Sigmoid colon (tissue), 7 donors: ENCODE data around the gene MCF2L. TPM values are rescaled to one million over a fixed set of nuclear protein-coding genes. Genes with fewer than 3 reads are reported as not detected.

Source experiments
- DNase-seq: peaks from one replicate; pipeline ENCODE4 v3.0.0-alpha.2; 2019
- H3K27ac ChIP-seq, 4 donors: fragments of 200-600 bp; sonication (generic); one replicate each; pipeline ENCODE4 v1.5.1; 2016 to 2019; ENCODE audit warnings: mild to moderate bottlenecking in 1 of 4
- H3K27me3 ChIP-seq, 3 donors: fragments of 200-600 bp; sonication (generic); one replicate each; pipeline ENCODE4 v1.5.1; 2019; ENCODE audit warnings: mild to moderate bottlenecking in 1 of 3
- H3K36me3 ChIP-seq, 4 donors: fragments of 200-600 bp; sonication (generic); one replicate each; pipeline ENCODE4 v1.5.1; 2016 to 2019
- H3K4me1 ChIP-seq, 4 donors: fragments of 200-600 bp; sonication (generic); one replicate each; pipeline ENCODE4 v1.5.1; 2017 to 2019
- H3K4me3 ChIP-seq, 4 donors: fragments of 200-600 bp; sonication (generic); one replicate each; pipeline ENCODE4 v1.5.1; 2017 to 2019; ENCODE audit warnings: mild to moderate bottlenecking in 2 of 4, moderate library complexity in 1 of 4
- H3K9me3 ChIP-seq, 4 donors: fragments of 200-600 bp in 3 of 4; sonication (generic) in 3 of 4; one replicate each; pipeline versions ENCODE4 v1.5.1 to v1.6.1; 2013 to 2019
- EP300 ChIP-seq, 4 donors: sonication (generic); formaldehyde crosslinking; IDR thresholded peaks; one replicate each; pipeline ENCODE4 v1.6.1; 2017; ENCODE audit warnings: antibody characterized with exemption in 4 of 4
- POLR2A ChIP-seq, 2 donors: fragments of 450-650 bp; IDR thresholded peaks; one replicate each; pipeline ENCODE4 v1.6.1; 2016; ENCODE audit warnings: antibody characterized with exemption in 2 of 2, mild to moderate bottlenecking in 2 of 2, moderate library complexity in 2 of 2
- POLR2AphosphoS5 ChIP-seq, 4 donors: sonication (generic); formaldehyde crosslinking; IDR thresholded peaks; one replicate each; pipeline ENCODE4 v1.6.1; 2017; ENCODE audit warnings: antibody characterized with exemption in 4 of 4
- WGBS, 2 donors: extraction: QIAGEN DNeasy Blood & Tissue Kit; methylation state at CpG; one replicate each; pipeline ENCODE4 v1.1.7; 2013; 5-methylcytosine and 5-hydroxymethylcytosine counted together
- intact Hi-C: fragments of 100-400 bp; cut with DNase I; formaldehyde crosslinking; loops from one replicate; pipeline ENCODE4 v1.15.1; 2023
- polyA plus RNA-seq, 3 donors: library from polyadenylated mRNA; stranded (reverse); fragments of 200-250 nt; gene quantifications; one replicate each; pipeline ENCODE4 v1.2.3, GENCODE V29; 2013
- total RNA-seq, 4 donors: library from RNA; depleted of rRNA; stranded (reverse); fragments of >200 nt; gene quantifications; one replicate each; pipeline ENCODE4 v1.1.0, GENCODE V29; 2016
- TF ChIP-seq, protein P1 (sequence below), 4 experiments: fragments of 450-650 bp in 3 of 4; fragments of 200-600 bp in 1 of 4; IDR thresholded peaks; one replicate each; pipeline ENCODE4 v1.5.1; 2016 to 2019; ENCODE audit warnings: antibody characterized with exemption in 4 of 4, mild to moderate bottlenecking in 3 of 4, moderate library complexity in 2 of 4
- donor health status: healthy with polysubstance abuse.
- donor health status: Bipolar disorder and iron deficiency.
- donor health status: healthy.

MCF2L gene
- total and polyA plus RNA-seq, 7 donors, result 7.5 to 59.9 (median 20.2) TPM

DNA sequence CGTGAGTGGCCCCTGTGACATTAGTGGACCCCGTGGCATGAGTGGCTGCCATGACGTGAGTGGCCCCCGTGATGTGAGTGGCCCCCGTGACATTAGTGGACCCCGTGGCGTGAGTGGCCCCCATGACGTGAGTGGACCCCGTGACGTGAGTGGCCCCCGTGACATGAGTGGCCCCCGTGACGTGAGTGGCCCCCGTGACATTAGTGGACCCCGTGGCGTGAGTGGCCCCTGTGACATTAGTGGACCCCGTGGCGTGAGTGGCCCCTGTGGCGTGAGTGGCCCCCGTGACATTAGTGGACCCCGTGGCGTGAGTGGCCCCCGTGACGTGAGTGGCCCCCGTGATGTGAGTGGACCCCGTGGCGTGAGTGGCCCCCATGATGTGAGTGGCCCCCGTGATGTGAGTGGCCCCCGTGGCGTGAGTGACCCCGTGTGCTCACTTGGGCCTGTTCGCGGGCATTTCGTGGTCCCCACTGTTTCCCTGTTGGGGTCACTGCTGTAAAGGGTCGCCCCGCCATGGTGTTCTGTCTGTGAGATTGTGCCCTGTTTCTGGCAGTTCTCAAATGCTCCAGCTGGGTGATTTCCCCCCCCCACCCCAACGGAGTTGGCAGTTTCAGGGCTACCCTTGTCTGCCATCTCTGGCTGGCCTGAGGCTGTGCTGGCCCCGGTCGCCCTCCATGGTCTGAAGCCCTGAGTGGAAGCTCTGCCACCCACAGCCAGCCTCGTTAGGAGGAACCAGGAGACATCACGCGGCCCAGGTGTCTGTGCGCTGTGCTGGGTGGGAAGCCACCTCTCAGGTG lies 64.2 kb downstream of the MCF2L start:
- no peak for DNase-seq
- peaks cover 0 to 24% (median 0%) of the 10 kb centered on the region in 3 donors for H3K27me3 ChIP-seq
- H3K36me3 ChIP-seq, result no peaks in the 10 kb centered on the region
- H3K27ac ChIP-seq, result no peak overlapping the region
- no peak for TF ChIP-seq EP300 (IDR thresholded peaks at IDR 0.05)
- TF ChIP-seq POLR2A (IDR thresholded peaks at IDR 0.05), result no peak
- TF ChIP-seq, protein P1, sequence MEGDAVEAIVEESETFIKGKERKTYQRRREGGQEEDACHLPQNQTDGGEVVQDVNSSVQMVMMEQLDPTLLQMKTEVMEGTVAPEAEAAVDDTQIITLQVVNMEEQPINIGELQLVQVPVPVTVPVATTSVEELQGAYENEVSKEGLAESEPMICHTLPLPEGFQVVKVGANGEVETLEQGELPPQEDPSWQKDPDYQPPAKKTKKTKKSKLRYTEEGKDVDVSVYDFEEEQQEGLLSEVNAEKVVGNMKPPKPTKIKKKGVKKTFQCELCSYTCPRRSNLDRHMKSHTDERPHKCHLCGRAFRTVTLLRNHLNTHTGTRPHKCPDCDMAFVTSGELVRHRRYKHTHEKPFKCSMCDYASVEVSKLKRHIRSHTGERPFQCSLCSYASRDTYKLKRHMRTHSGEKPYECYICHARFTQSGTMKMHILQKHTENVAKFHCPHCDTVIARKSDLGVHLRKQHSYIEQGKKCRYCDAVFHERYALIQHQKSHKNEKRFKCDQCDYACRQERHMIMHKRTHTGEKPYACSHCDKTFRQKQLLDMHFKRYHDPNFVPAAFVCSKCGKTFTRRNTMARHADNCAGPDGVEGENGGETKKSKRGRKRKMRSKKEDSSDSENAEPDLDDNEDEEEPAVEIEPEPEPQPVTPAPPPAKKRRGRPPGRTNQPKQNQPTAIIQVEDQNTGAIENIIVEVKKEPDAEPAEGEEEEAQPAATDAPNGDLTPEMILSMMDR (IDR thresholded peaks at IDR 0.05), result no peak
- TF ChIP-seq POLR2AphosphoS5 (IDR thresholded peaks at IDR 0.05), result no peak
- 92 to 97% methylated on average over 43 of the region's 43 CpGs for WGBS, 2 donors
- H3K9me3 ChIP-seq, result no peaks in the 10 kb centered on the region
- H3K4me1 ChIP-seq, result peaks cover 0 to 8% (median 1%) of the 10 kb centered on the region in 4 donors
- H3K4me3 ChIP-seq, result no peak overlapping the region
- intact Hi-C loops, result loop anchor here (10.0 kb wide), 1 partner anchor 362 kb away; no protein-coding TSS in a partner anchor

DNA sequence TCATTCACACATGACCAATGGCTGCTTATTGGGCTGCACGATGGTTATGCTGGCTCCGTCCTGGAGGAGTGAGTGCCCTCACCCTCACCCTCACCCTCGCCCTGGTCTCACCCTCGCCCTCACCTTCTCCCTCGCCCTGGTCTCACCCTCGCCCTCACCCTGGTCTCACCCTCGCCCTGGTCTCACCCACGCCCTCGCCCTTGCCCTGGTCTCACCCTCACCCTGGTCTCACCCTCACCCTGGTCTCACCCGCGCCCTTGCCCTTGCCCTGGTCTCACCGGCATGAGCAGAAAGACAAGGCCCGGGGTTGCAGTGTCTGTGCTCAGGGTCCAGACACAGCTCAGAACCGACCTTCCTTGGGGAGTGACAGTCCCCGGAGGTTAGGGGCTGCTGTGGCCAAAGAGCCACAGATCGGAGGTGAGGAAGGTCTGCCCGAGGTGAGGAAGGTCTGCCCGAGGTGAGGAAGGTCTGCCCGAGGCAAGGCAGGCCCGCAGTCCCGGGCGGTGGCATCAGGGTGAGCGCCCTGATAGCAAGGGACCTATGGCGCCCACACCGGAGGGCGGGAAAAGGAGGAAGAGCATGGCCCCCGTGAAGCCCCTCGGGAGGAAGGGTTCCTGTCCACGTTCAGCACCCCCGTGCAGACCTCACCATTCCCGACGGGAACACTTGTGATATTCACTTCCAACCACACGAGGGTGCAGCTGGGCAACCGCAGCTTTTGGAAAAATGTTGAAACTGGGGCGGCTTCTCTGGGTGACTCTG lies 65.6 kb downstream of the MCF2L start:
- Histone ChIP-seq H3K27ac (no peak overlapping the region), H3K27me3 (peaks cover 0 to 20% (median 0%) of the 10 kb centered on the region in 3 donors), H3K4me1 (peaks cover 0 to 8% (median 1%) of the 10 kb centered on the region in 4 donors), H3K9me3 (no peaks in the 10 kb centered on the region), H3K4me3 (no peak overlapping the region), H3K36me3 (no peaks in the 10 kb centered on the region)
- intact Hi-C loops, result loop anchor here (5.0 to 10.0 kb wide), 2 partner anchors 118 to 360 kb away; no protein-coding TSS in a partner anchor
- WGBS, 2 donors, result 66 to 79% methylated on average over 35 of the region's 35 CpGs
- TF ChIP-seq EP300 (IDR thresholded peaks at IDR 0.05), result no peak
- TF ChIP-seq, protein P1 (IDR thresholded peaks at IDR 0.05), result peak; percentile 24 to 70 (median 59)
- no peak for DNase-seq

DNA sequence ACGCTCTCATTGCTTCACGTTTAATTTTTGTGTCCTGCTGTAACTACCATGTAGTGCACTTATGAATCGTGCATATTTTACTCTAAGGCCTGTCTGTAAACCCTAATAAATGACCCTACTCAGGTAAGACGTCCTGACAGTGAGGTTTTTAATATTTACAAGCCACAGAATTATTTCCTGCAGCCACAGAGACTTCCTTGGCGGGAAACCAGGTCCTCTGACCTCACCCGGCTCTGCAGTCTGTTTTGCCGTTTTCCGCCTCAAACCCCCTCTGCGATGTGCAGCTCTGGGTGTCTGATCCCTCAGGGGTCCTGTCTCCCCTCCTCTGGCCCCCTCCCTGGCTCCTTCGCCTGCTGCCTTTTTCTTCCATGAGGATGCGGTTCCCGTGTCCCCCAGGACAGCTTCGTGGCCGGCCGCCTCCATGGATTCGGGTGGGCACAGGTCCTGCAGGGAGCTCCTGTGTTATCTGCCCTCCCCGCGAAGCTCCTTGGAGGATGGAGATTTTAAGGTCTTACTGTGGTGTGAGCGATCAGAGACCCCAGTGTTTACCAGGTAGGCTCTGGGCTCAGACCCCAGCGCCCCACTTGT lies 66.3 kb downstream of the MCF2L start:
- H3K27me3 ChIP-seq, result peaks cover 0 to 14% (median 0%) of the 10 kb centered on the region in 3 donors
- no peak overlapping the region for H3K4me3 ChIP-seq
- peaks cover 0 to 8% (median 1%) of the 10 kb centered on the region in 4 donors for H3K4me1 ChIP-seq
- no peaks in the 10 kb centered on the region for H3K9me3 ChIP-seq
- no peak overlapping the region for H3K27ac ChIP-seq
- WGBS, 2 donors, result 63 to 68% methylated on average over 20 of the region's 20 CpGs
- TF ChIP-seq POLR2AphosphoS5 (IDR thresholded peaks at IDR 0.05) (no peak), EP300 (IDR thresholded peaks at IDR 0.05) (no peak), POLR2A (IDR thresholded peaks at IDR 0.05) (no peak)
- TF ChIP-seq, protein P1 (IDR thresholded peaks at IDR 0.05), result no peak
- no peak for DNase-seq
- intact Hi-C loops, result loop anchor here (5.0 to 10.0 kb wide), 2 partner anchors 117 to 359 kb away; no protein-coding TSS in a partner anchor
- H3K36me3 ChIP-seq, result no peaks in the 10 kb centered on the region

DNA sequence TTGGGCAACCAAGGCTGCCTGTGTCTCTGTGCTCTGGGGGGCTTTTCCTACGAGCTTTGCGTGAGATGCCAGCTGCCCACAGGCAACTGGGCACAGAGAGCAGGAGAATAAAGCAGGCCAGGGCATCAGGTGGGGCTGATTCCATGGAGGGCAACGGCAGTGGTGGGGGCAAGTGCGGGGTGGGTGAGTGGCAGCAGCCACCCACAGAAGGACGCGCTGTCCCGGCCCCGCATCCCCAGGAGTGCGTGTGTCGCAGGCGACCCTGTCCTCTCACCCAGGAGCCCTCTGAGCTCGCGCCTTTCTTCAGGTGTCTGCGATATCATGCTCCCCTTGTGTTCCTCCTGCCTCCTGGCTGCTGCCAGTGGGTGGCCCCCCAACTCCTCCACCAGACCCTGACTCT lies 67.4 kb downstream of the MCF2L start:
- no peaks in the 10 kb centered on the region for H3K9me3 ChIP-seq
- no peak for DNase-seq
- intact Hi-C loops, result loop anchor here (5.0 to 10.0 kb wide), 2 partner anchors 116 to 358 kb away; no protein-coding TSS in a partner anchor
- TF ChIP-seq POLR2A (IDR thresholded peaks at IDR 0.05) (no peak), EP300 (IDR thresholded peaks at IDR 0.05) (no peak), POLR2AphosphoS5 (IDR thresholded peaks at IDR 0.05) (no peak)
- TF ChIP-seq, protein P1 (IDR thresholded peaks at IDR 0.05), result no peak
- WGBS, 2 donors, result 96 to 98% methylated on average over 14 of the region's 14 CpGs
- no peak overlapping the region for H3K4me3 ChIP-seq
- no peak overlapping the region for H3K27ac ChIP-seq
- peaks cover 0 to 7% (median 0%) of the 10 kb centered on the region in 3 donors for H3K27me3 ChIP-seq
- H3K36me3 ChIP-seq, result no peaks in the 10 kb centered on the region
- peaks cover 0 to 8% (median 1%) of the 10 kb centered on the region in 4 donors for H3K4me1 ChIP-seq
